GM12878 (cell line): ENCODE data around the gene AGBL5. TPM values are rescaled to one million over a fixed set of nuclear protein-coding genes. Genes with fewer than 3 reads are reported as not detected.

ENCODE experiments used
- ATAC-seq: fragments of 200-7000 bp; cut with Tn5 transposase; 3 replicates; pipeline ENCODE4 v1.9.1; 2020; ENCODE audit warnings: mild to moderate bottlenecking, moderate library complexity
- BruUV-seq: library from RNA; stranded (reverse); fragments of 400-500 nt; replicated peaks from 2 replicates; lab custom pipeline; 2021; lab: Mats Ljungman, UMichigan
- CTCF ChIA-PET: fragments of 300-600 bp; sonication (Branson Sonifier 250); formaldehyde crosslinking; extraction: SDS; loops from one replicate; lab custom pipeline; 2021; ENCODE audit warnings: inconsistent platforms; lab: Yijun Ruan, JAX
- POLR2A ChIA-PET: fragments of 350-600 bp; formaldehyde crosslinking; extraction: SDS; loops from one replicate; lab custom pipeline; 2021; ENCODE audit warnings: inconsistent platforms; lab: Charles Lee
- RAD21 ChIA-PET: fragments of 300-600 bp; sonication (Branson Sonifier 250); formaldehyde crosslinking; loops from one replicate; lab custom pipeline; 2023; ENCODE audit warnings: antibody characterized with exemption; ENCODE audit not compliant: unreplicated experiment; lab: Charles Lee
- SMC1A ChIA-PET: fragments of 300-600 bp; sonication (Branson Sonifier 250); formaldehyde crosslinking; loops from one replicate; lab custom pipeline; 2023; ENCODE audit not compliant: unreplicated experiment, uncharacterized antibody; lab: Charles Lee
- DNase-seq: peaks from one replicate; pipeline ENCODE4 v3.0.0-alpha.2; 2011; ENCODE audit warnings: low read depth, low spot score
- FAIRE-seq: peaks from 3 replicates; lab custom pipeline; 2011; peaks lifted over from hg19 to GRCh38; lab: Jason Lieb, UNC
- H2AFZ ChIP-seq: 2 replicates; pipeline ENCODE4 v1.6.0; 2011; ENCODE audit warnings: low read depth, low read length, control low read depth; ENCODE audit not compliant: control insufficient read depth
- H3K27ac ChIP-seq: 2 replicates; pipeline ENCODE4 v1.5.1; 2011; ENCODE audit warnings: control low read depth; ENCODE audit not compliant: control insufficient read depth, insufficient read depth
- H3K27me3 ChIP-seq, 2 experiments: replicated peaks in 1 of 2; 2 replicates each; pipeline versions ENCODE4 v1.6.0 to v1.6.1; 2011; ENCODE audit warnings: low read length in 1 of 2; ENCODE audit not compliant: control insufficient read depth in 2 of 2, insufficient read depth in 2 of 2
- H3K36me3 ChIP-seq, 2 experiments: 2 replicates each; pipeline ENCODE4 v1.5.1; 2011; ENCODE audit warnings: low read length in 1 of 2; ENCODE audit not compliant: control insufficient read depth in 2 of 2, insufficient read depth in 2 of 2
- H3K4me1 ChIP-seq: 2 replicates; pipeline ENCODE4 v1.6.1; 2011; ENCODE audit warnings: mild to moderate bottlenecking, low read length, moderate library complexity, mixed read lengths; ENCODE audit not compliant: control insufficient read depth, insufficient read depth
- H3K4me2 ChIP-seq: 2 replicates; pipeline ENCODE4 v1.6.0; 2011; ENCODE audit warnings: control low read depth; ENCODE audit not compliant: control insufficient read depth, insufficient read depth
- H3K4me3 ChIP-seq: fragments of 200-600 bp; sonication (generic); 2 replicates; pipeline ENCODE4 v1.5.1; 2016
- H3K79me2 ChIP-seq: 2 replicates; pipeline ENCODE4 v1.6.0; 2011; ENCODE audit warnings: low read length; ENCODE audit not compliant: control insufficient read depth, insufficient read depth
- H3K9ac ChIP-seq: 2 replicates; pipeline ENCODE4 v1.8.0; 2011; ENCODE audit warnings: low read length, control low read depth, mixed read lengths; ENCODE audit not compliant: control insufficient read depth, insufficient read depth
- H3K9me3 ChIP-seq: replicated peaks from 3 replicates; pipeline ENCODE4 v1.5.1; 2011; ENCODE audit warnings: mild to moderate bottlenecking, low read length; ENCODE audit not compliant: control insufficient read depth, insufficient read depth
- H4K20me1 ChIP-seq: 2 replicates; pipeline ENCODE4 v1.6.0; 2011; ENCODE audit not compliant: control insufficient read depth, insufficient read depth
- EED ChIP-seq: sonication (generic); IDR thresholded peaks from 2 replicates; pipeline ENCODE4 v1.6.1; 2016; ENCODE audit warnings: antibody characterized with exemption, low read depth
- ELK1 ChIP-seq: IDR thresholded peaks from 2 replicates; pipeline ENCODE4 v1.6.1; 2012; ENCODE audit warnings: low read depth, low read length, improper control_type of control experiment
- IKZF2 ChIP-seq, 2 experiments: fragments of 450-650 bp; IDR thresholded peaks; 2 replicates each; pipeline ENCODE4 v1.6.1; 2017; ENCODE audit warnings: mild to moderate bottlenecking in 2 of 2, moderate library complexity in 2 of 2
- PAX5 ChIP-seq: IDR thresholded peaks from 2 replicates; pipeline ENCODE4 v1.6.1; 2011; ENCODE audit warnings: low read depth, low read length, borderline replicate concordance
- PKNOX1 ChIP-seq: fragments of 450-650 bp; IDR thresholded peaks from 2 replicates; pipeline ENCODE4 v1.6.1; 2016; ENCODE audit warnings: mild to moderate bottlenecking
- RAD51 ChIP-seq: fragments of 450-650 bp; IDR thresholded peaks from 2 replicates; pipeline ENCODE4 v1.6.1; 2016; ENCODE audit warnings: moderate library complexity, mild to moderate bottlenecking, inconsistent platforms
- RBBP5 ChIP-seq: fragments of 200-600 bp; sonication (generic); conservative IDR thresholded peaks from 2 replicates; pipeline ENCODE4 v1.6.1; 2016
- SIX5 ChIP-seq: IDR thresholded peaks from 2 replicates; pipeline ENCODE4 v1.6.1; 2011; ENCODE audit warnings: mild to moderate bottlenecking, low read depth, low read length, moderate library complexity; ENCODE audit not compliant: severe bottlenecking
- WRNIP1 ChIP-seq: IDR thresholded peaks from 2 replicates; pipeline ENCODE4 v1.6.1; 2011; ENCODE audit warnings: low read depth, low read length, improper control_type of control experiment, borderline replicate concordance
- ZNF24 ChIP-seq: fragments of 450-650 bp; IDR thresholded peaks from 2 replicates; pipeline ENCODE4 v1.6.1; 2017; ENCODE audit warnings: antibody characterized with exemption, mild to moderate bottlenecking
- WGBS: methylation state at CpG from one replicate; pipeline ENCODE4 v1.1.6; 2016; ENCODE audit warnings: low lambda C conversion rate; ENCODE audit not compliant: insufficient replicate concordance, insufficient coverage; ENCODE audit errors: missing lambda C conversion rate; 5-methylcytosine and 5-hydroxymethylcytosine counted together
- in situ Hi-C: fragments of 300-500 bp; cut with MboI; formaldehyde crosslinking; loops from 9 replicates; pipeline ENCODE4 v1.14.3; 2018; ENCODE audit warnings: mixed read lengths
- intact Hi-C: fragments of 100-400 bp; cut with micrococcal nuclease; formaldehyde crosslinking; loops from one replicate; pipeline ENCODE4 v1.14.2; 2022; ENCODE audit not compliant: unreplicated experiment
- polyA plus RNA-seq, 11 experiments: library from polyadenylated mRNA; depleted of rRNA in 4 of 11; unstranded in 6 of 11; stranded (reverse) in 5 of 11; fragments of >200 nt; fragmentation: Nextera tagmentation in 4 of 11; fragmentation: Illumina TruSeq in 1 of 11; extraction: Ambion mirVana in 4 of 11; extraction: Trizol in 1 of 11; gene quantifications; 1 replicate in 1 of 11; 2 replicates in 10 of 11; pipeline versions ENCODE4 v1.2.1 to v1.2.3, GENCODE V29; 2011 to 2016; ENCODE audit warnings: inconsistent platforms in 2 of 11, missing spikeins in 2 of 11, low read depth in 1 of 11
- total RNA-seq, 4 experiments: library from RNA; depleted of rRNA in 3 of 4; stranded (reverse); fragments of >200 nt in 3 of 4; fragmentation: Illumina TruSeq in 1 of 4; extraction: Trizol in 1 of 4; gene quantifications; 2 replicates each; pipeline versions ENCODE4 v1.2.1 to v1.2.3, GENCODE V29; 2013 to 2021
- TF ChIP-seq, protein P1 (sequence below): fragments of 450-650 bp; IDR thresholded peaks from 2 replicates; pipeline ENCODE4 v1.6.1; 2017; ENCODE audit warnings: mild to moderate bottlenecking, low read depth, inconsistent platforms; ENCODE audit not compliant: poor library complexity, severe bottlenecking
- TF ChIP-seq, protein P2 (sequence below): IDR thresholded peaks from 2 replicates; pipeline ENCODE4 v1.6.1; 2011; ENCODE audit warnings: low read depth, mild to moderate bottlenecking, low read length, moderate library complexity, borderline replicate concordance; ENCODE audit errors: extremely low read depth

AGBL5 gene
- total and polyA plus RNA-seq, 10 of the 15 experiments (the other 5 are each of a cell fraction or from before 2014, with no cell fraction given): 1.9 to 28.5 (median 19.5) TPM

- no peaks in the 10 kb centered on the region for H3K79me2 ChIP-seq
- no peak overlapping the region for H2AFZ ChIP-seq
- CTCF ChIA-PET: interaction anchor here (0.6 to 2.5 kb wide), 4 partner anchors 9 to 241 kb away, joined by 4 to 8 read pairs (median 5); no protein-coding TSS in a partner anchor
- H3K9me3 ChIP-seq: no peaks in the 10 kb centered on the region
- BruUV-seq: no TSS peak
- SMC1A ChIA-PET: interaction anchor here (0.5 kb wide), 1 partner anchor 275 kb away, joined by 3 read pairs; no protein-coding TSS in a partner anchor
- H3K36me3 ChIP-seq: no peaks in the 10 kb centered on the region
- 37% methylated on average over 4 of the region's 4 CpGs for WGBS
- H3K4me1 ChIP-seq: peaks cover 4% of the 10 kb centered on the region; the same call in 1 of the 2 replicates
- RAD21 ChIA-PET: no interaction called here
- intact Hi-C loops (no loop called here), in situ Hi-C loops (no loop called here)
- no peak for DNase-seq
- no peak overlapping the region for H3K27ac ChIP-seq
- POLR2A ChIA-PET: no interaction called here
- FAIRE-seq: no peak
- H3K4me3 ChIP-seq: no peak overlapping the region
- TF ChIP-seq SIX5 (no peak), ELK1 (no peak), WRNIP1 (no peak)
- no peaks in the 10 kb centered on the region for H4K20me1 ChIP-seq
- no peaks in the 10 kb centered on the region for H3K27me3 ChIP-seq
- ATAC-seq: no peak
- H3K4me2 ChIP-seq: no peak overlapping the region
- H3K9ac ChIP-seq: no peak overlapping the region
Observed at GRCh38 chr2:27008678-27009077, 42.8 kb upstream of the AGBL5 start.

DNA sequence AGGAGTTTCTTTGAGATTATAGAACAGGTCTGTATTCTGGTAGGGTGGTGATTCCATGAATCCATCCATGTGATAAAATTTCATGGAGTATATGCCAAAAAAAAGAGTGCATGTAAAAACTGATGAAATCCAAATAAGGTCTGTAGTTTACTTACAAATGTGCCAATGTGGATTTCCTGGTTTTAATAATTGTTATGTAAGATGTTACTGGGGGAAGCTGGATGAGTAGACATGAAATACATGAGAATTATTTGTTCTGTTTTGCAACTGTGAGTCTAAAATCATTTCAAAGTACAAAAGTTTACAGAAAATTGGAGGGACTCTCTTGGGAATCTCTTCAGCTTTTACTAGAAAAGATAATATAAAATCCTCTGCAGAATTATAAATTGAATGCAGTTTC, 42.4 kb upstream of the AGBL5 start:
- Histone ChIP-seq H3K27me3 (no peaks in the 10 kb centered on the region), H3K27ac (no peak overlapping the region), H3K79me2 (no peaks in the 10 kb centered on the region), H3K9me3 (no peaks in the 10 kb centered on the region), H3K9ac (no peak overlapping the region), H3K4me1 (peaks cover 1% of the 10 kb centered on the region; the same call in 1 of the 2 replicates), H3K4me2 (no peak overlapping the region), H3K4me3 (no peak overlapping the region), H3K36me3 (no peaks in the 10 kb centered on the region), H2AFZ (no peak overlapping the region), H4K20me1 (no peaks in the 10 kb centered on the region)
- CTCF ChIA-PET: interaction anchor here (0.6 to 2.5 kb wide), 3 partner anchors 8 to 241 kb away, joined by 4 to 8 read pairs (median 6); no protein-coding TSS in a partner anchor
- RAD21 ChIA-PET: no interaction called here
- in situ Hi-C loops: no loop called here
- POLR2A ChIA-PET: no interaction called here
- SMC1A ChIA-PET: interaction anchor here (0.5 to 1.2 kb wide), 2 partner anchors 47 to 274 kb away, joined by 3 to 4 read pairs; no protein-coding TSS in a partner anchor
- ATAC-seq (no peak), DNase-seq (no peak), FAIRE-seq (no peak)
- intact Hi-C loops: no loop called here
- TF ChIP-seq RBBP5: no peak
- TF ChIP-seq, protein P1, sequence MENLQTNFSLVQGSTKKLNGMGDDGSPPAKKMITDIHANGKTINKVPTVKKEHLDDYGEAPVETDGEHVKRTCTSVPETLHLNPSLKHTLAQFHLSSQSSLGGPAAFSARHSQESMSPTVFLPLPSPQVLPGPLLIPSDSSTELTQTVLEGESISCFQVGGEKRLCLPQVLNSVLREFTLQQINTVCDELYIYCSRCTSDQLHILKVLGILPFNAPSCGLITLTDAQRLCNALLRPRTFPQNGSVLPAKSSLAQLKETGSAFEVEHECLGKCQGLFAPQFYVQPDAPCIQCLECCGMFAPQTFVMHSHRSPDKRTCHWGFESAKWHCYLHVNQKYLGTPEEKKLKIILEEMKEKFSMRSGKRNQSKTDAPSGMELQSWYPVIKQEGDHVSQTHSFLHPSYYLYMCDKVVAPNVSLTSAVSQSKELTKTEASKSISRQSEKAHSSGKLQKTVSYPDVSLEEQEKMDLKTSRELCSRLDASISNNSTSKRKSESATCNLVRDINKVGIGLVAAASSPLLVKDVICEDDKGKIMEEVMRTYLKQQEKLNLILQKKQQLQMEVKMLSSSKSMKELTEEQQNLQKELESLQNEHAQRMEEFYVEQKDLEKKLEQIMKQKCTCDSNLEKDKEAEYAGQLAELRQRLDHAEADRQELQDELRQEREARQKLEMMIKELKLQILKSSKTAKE: no peak
- TF ChIP-seq PKNOX1: no peak
- TF ChIP-seq IKZF2 (IDR thresholded peaks at IDR 0.05): no peak
- TF ChIP-seq RAD51: no peak
- no peak for TF ChIP-seq PAX5
- TF ChIP-seq, protein P2, sequence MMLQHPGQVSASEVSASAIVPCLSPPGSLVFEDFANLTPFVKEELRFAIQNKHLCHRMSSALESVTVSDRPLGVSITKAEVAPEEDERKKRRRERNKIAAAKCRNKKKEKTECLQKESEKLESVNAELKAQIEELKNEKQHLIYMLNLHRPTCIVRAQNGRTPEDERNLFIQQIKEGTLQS: no peak
- no peak for TF ChIP-seq EED
- no peak for TF ChIP-seq ZNF24
- BruUV-seq: no TSS peak
